ENCODE results near the gene PQBP1. TPM values are rescaled to one million over a fixed set of nuclear protein-coding genes. Genes with fewer than 3 reads are reported as not detected.

PQBP1 gene
- total RNA-seq, 4 donors from 2014 or later = 61.3 to 90.4 (median 67.8) TPM

GRCh38 chrX:48948589-48948988, 50.9 kb downstream of the PQBP1 start:
- no peak for TF ChIP-seq CTCF (IDR thresholded peaks at IDR 0.05 in 4 of 5, conservative IDR thresholded peaks at IDR 0.05 in 1 of 5)
- TF ChIP-seq POLR2A (IDR thresholded peaks at IDR 0.05) = no peak
- Histone ChIP-seq H3K36me3 (no peaks in the 10 kb centered on the region), H3K27ac (no peak overlapping the region), H3K27me3 (no peaks in the 10 kb centered on the region), H3K9me3 (no peaks in the 10 kb centered on the region), H3K4me3 (no peak overlapping the region), H3K4me1 (peaks cover 8 to 9% of the 10 kb centered on the region in 2 donors)
- ATAC-seq (no peak), DNase-seq (no peak)
- in situ Hi-C loops (cut with MboI; ENCODE audit: low sequenced_read_pairs in 4 of 4) = loop anchor here in 1 of 4 donors (25.0 kb wide), 1 partner anchor 311 kb away; no protein-coding TSS in a partner anchor
- intact Hi-C loops (cut with DNase I; ENCODE audit: low total_unique reads) = no loop called here

Other genes with a start within 250 kb of the PQBP1 start
- 1 to 10 TPM; 1.8 to 2.7 (median 2.5) TPM for gene WAS, start 214.1 kb upstream of the PQBP1 start, total RNA-seq
- 1 to 10 TPM; 1.7 to 6.1 (median 3.3) TPM for gene SUV39H1, start 201.2 kb upstream of the PQBP1 start, total RNA-seq
- gene GLOD5, start 136.2 kb upstream of the PQBP1 start, total RNA-seq = not detected
- not detected for gene GATA1, start 111.3 kb upstream of the PQBP1 start, total RNA-seq
- gene HDAC6, start 95.9 kb upstream of the PQBP1 start, total RNA-seq = 10 to 100 TPM; 38.2 to 92.2 (median 61.3) TPM
- not detected for gene ERAS, start 71.4 kb upstream of the PQBP1 start, total RNA-seq
- not detected for gene PCSK1N, start 62.3 kb upstream of the PQBP1 start, total RNA-seq
- 100 to 1,000 TPM in 1 of 4 donors, 10 to 100 TPM in 3; 53.3 to 103 (median 68.5) TPM for gene TIMM17B, start 162 bp upstream of the PQBP1 start, total RNA-seq
- gene SLC35A2, start 13.7 kb downstream of the PQBP1 start, total RNA-seq = 10 to 100 TPM; 12.6 to 18.7 (median 18.5) TPM
- gene PIM2, start 21.1 kb downstream of the PQBP1 start, total RNA-seq = 1 to 10 TPM; 2.3 to 3.5 (median 2.4) TPM
- gene OTUD5, start 59.7 kb downstream of the PQBP1 start, total RNA-seq = 10 to 100 TPM; 22.2 to 32.2 (median 28.5) TPM
- 1 to 10 TPM in 1 of 4 donors, under 1 TPM in 3; 0.09 to 1.2 (median 0.77) TPM for gene KCND1, start 73.9 kb downstream of the PQBP1 start, total RNA-seq
- gene GRIPAP1, start 104.3 kb downstream of the PQBP1 start, total RNA-seq = 10 to 100 TPM in 2 of 4 donors, 1 to 10 TPM in 2; 8.6 to 19.3 (median 10.1) TPM
- 10 to 100 TPM; 29.3 to 44.5 (median 34.7) TPM for gene TFE3, start 145.4 kb downstream of the PQBP1 start, total RNA-seq
- gene CCDC120, start 161.1 kb downstream of the PQBP1 start, total RNA-seq = under 1 TPM; 0.07 to 0.55 (median 0.40) TPM
- gene PRAF2, start 176.1 kb downstream of the PQBP1 start, total RNA-seq = 1 to 10 TPM; 4.5 to 6.6 (median 4.7) TPM
- 100 to 1,000 TPM in 3 of 4 donors, 10 to 100 TPM in 1; 98.2 to 125 (median 105) TPM for gene WDR45, start 182.0 kb downstream of the PQBP1 start, total RNA-seq
- gene GPKOW, start 225.8 kb downstream of the PQBP1 start, total RNA-seq = 10 to 100 TPM; 35.2 to 41.3 (median 38.9) TPM